PFSK-1 (cell line): ENCODE measurements around the gene BOC.

Source experiments
- FOXP2 ChIP-seq: optimal IDR thresholded peaks from 2 replicates; pipeline ENCODE3; 2011; ENCODE audit warnings: borderline replicate concordance, control low read depth, inconsistent platforms; ENCODE audit not compliant: insufficient read depth; ENCODE audit errors: extremely low read length, extremely low read depth
- POLR2AphosphoS5 ChIP-seq: IDR thresholded peaks from 2 replicates; pipeline ENCODE4 v1.6.1; 2012; ENCODE audit warnings: low read depth, mild to moderate bottlenecking, control low read depth, low read length, moderate library complexity
- SIN3A ChIP-seq: IDR thresholded peaks from 2 replicates; pipeline ENCODE4 v1.6.1; 2012; ENCODE audit warnings: mild to moderate bottlenecking, low read length, moderate library complexity, borderline replicate concordance; ENCODE audit not compliant: insufficient read depth
- TAF1 ChIP-seq: IDR thresholded peaks from 2 replicates; pipeline ENCODE4 v1.6.1; 2012; ENCODE audit warnings: low read length, control low read depth, borderline replicate concordance; ENCODE audit not compliant: insufficient read depth
- TF ChIP-seq, protein P1 (sequence below), 2 experiments: IDR thresholded peaks; 2 replicates each; pipeline versions ENCODE4 v1.6.1 to v1.8.0; 2011 to 2012; ENCODE audit warnings: low read depth in 2 of 2, low read length in 2 of 2, control low read depth in 1 of 2, inconsistent platforms in 1 of 2, mild to moderate bottlenecking in 1 of 2, moderate library complexity in 1 of 2; ENCODE audit not compliant: insufficient read depth in 1 of 2

The BOC gene

DNA sequence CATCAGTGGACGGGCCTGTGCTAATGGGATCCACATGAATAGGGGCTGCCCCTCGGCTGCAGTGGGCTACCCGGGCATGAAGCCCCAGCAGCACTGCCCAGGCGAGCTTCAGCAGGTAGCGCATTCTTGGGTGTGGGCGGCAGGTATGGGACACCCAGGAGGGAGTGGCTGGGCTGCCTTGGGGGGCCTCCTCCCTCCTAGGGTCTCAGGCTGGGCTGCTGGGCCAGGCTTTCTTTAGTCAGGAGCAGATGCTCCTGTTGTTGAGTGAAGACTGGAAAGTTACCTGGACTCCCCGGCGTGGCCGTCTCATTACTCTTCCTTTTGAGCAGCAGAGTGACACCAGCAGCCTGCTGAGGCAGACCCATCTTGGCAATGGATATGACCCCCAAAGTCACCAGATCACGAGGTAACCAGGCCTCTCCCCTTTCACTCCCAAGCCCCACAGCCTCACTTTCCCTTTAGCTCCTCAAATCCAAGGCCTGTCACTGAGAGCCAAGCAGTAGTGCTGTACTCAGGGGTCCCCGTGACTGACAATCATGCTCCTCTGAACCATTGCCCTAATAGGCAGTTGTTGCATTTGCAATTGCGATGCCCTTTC lies 73.2 kb downstream of the BOC start:
- TF ChIP-seq POLR2AphosphoS5 (no peak), SIN3A (no peak), TAF1 (no peak), FOXP2 (no peak)
- TF ChIP-seq, protein P1, sequence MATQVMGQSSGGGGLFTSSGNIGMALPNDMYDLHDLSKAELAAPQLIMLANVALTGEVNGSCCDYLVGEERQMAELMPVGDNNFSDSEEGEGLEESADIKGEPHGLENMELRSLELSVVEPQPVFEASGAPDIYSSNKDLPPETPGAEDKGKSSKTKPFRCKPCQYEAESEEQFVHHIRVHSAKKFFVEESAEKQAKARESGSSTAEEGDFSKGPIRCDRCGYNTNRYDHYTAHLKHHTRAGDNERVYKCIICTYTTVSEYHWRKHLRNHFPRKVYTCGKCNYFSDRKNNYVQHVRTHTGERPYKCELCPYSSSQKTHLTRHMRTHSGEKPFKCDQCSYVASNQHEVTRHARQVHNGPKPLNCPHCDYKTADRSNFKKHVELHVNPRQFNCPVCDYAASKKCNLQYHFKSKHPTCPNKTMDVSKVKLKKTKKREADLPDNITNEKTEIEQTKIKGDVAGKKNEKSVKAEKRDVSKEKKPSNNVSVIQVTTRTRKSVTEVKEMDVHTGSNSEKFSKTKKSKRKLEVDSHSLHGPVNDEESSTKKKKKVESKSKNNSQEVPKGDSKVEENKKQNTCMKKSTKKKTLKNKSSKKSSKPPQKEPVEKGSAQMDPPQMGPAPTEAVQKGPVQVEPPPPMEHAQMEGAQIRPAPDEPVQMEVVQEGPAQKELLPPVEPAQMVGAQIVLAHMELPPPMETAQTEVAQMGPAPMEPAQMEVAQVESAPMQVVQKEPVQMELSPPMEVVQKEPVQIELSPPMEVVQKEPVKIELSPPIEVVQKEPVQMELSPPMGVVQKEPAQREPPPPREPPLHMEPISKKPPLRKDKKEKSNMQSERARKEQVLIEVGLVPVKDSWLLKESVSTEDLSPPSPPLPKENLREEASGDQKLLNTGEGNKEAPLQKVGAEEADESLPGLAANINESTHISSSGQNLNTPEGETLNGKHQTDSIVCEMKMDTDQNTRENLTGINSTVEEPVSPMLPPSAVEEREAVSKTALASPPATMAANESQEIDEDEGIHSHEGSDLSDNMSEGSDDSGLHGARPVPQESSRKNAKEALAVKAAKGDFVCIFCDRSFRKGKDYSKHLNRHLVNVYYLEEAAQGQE (IDR thresholded peaks at IDR 0.05; ENCODE audit: insufficient read depth in 1 of 2, low read depth in 2 of 2, low read length in 2 of 2), result no peak

DNA sequence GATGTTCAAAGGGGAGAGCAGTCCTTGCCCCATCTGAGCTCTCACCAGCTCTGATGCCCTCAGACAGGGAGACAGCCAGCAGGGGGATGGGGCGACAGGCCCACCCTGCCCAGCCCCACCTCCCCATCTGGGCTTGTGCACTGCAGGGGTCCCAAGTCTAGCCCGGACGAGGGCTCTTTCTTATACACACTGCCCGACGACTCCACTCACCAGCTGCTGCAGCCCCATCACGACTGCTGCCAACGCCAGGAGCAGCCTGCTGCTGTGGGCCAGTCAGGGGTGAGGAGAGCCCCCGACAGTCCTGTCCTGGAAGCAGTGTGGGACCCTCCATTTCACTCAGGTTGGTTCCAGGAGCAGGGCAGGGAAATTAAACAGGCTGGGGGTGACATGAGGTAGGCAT lies 73.9 kb downstream of the BOC start:
- TF ChIP-seq, protein P1 (IDR thresholded peaks at IDR 0.05; ENCODE audit: insufficient read depth in 1 of 2, low read depth in 2 of 2, low read length in 2 of 2), result no peak
- TF ChIP-seq POLR2AphosphoS5 (no peak), SIN3A (no peak), TAF1 (no peak), FOXP2 (no peak)

DNA sequence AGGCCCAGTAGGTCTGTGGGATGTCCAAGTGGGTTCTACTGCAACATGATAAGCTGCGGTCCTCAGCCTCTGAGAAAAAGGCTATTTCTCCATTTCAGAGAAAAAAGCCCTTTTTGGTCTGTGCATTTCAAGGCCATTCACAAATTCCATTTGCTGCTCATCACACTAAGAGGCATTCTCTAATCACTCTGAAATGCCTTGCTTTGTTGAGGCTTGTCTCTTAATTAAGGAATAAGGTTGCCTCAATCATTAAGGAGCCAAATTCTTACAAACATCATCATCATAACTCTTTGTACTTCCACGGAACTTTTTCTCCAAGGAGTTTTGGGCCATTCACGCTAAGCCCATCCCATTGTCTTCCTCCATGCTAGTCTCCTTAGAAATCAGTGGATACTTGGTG lies 74.4 kb downstream of the BOC start:
- TF ChIP-seq POLR2AphosphoS5 (no peak), FOXP2 (no peak), TAF1 (no peak), SIN3A (no peak)
- TF ChIP-seq, protein P1 (IDR thresholded peaks at IDR 0.05; ENCODE audit: insufficient read depth in 1 of 2, low read depth in 2 of 2, low read length in 2 of 2), result no peak

DNA sequence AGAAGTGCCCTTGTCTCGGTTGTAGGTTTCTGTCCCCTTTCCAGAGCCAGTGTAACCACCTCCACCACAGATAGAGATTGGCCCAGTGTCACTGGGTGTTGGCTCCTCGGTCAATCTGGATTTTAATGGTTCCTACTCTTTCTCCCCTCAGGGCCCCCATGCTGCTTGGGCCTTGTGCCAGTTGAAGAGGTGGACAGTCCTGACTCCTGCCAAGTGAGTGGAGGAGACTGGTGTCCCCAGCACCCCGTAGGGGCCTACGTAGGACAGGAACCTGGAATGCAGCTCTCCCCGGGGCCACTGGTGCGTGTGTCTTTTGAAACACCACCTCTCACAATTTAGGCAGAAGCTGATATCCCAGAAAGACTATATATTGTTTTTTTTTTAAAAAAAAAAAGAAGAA lies 75.2 kb downstream of the BOC start:
- TF ChIP-seq TAF1 (no peak), FOXP2 (no peak), POLR2AphosphoS5 (no peak), SIN3A (no peak)
- TF ChIP-seq, protein P1 (IDR thresholded peaks at IDR 0.05; ENCODE audit: insufficient read depth in 1 of 2, low read depth in 2 of 2, low read length in 2 of 2), result no peak
